Suprapubic skin (tissue), 4 donors: ENCODE results near the gene ZNF672. TPM values are rescaled to one million over a fixed set of nuclear protein-coding genes. Genes with fewer than 3 reads are reported as not detected.
A peak's percentile ranks its signal among the peaks of the same experiment; 100 is the strongest.

Experiments
- DNase-seq, 2 donors: peaks; one replicate each; pipeline ENCODE4 v3.0.0-alpha.2; 2019; ENCODE audit warnings: low spot score in 2 of 2
- H3K27ac ChIP-seq: fragments of 200-600 bp; sonication (generic); one replicate; pipeline ENCODE4 v1.5.1; 2019
- H3K27me3 ChIP-seq: fragments of 200-600 bp; sonication (generic); one replicate; pipeline ENCODE4 v1.5.1; 2019
- H3K36me3 ChIP-seq: fragments of 200-600 bp; sonication (generic); one replicate; pipeline ENCODE4 v1.5.1; 2019
- H3K4me1 ChIP-seq: fragments of 200-600 bp; sonication (generic); one replicate; pipeline ENCODE4 v1.5.1; 2019
- H3K4me3 ChIP-seq: fragments of 200-600 bp; sonication (generic); one replicate; pipeline ENCODE4 v1.5.1; 2019; ENCODE audit warnings: mild to moderate bottlenecking
- H3K9me3 ChIP-seq: fragments of 200-600 bp; sonication (generic); one replicate; pipeline ENCODE4 v1.5.1; 2019
- EP300 ChIP-seq: sonication (generic); formaldehyde crosslinking; IDR thresholded peaks from one replicate; pipeline ENCODE4 v1.6.1; 2017; ENCODE audit warnings: antibody characterized with exemption
- POLR2A ChIP-seq, 2 donors: fragments of 450-650 bp; IDR thresholded peaks; one replicate each; pipeline ENCODE4 v1.6.1; 2017; ENCODE audit warnings: antibody characterized with exemption in 2 of 2, mild to moderate bottlenecking in 2 of 2, moderate library complexity in 2 of 2
- POLR2AphosphoS5 ChIP-seq, 3 donors: sonication (generic); formaldehyde crosslinking; IDR thresholded peaks; one replicate each; pipeline ENCODE4 v1.6.1; 2017; ENCODE audit warnings: antibody characterized with exemption in 3 of 3
- WGBS: methylation state at CpG from one replicate; pipeline ENCODE4 v1.1.5; 2018; 5-methylcytosine and 5-hydroxymethylcytosine counted together
- total RNA-seq, 4 donors: library from RNA; depleted of rRNA; stranded (reverse); fragments of >200 nt; gene quantifications; one replicate each; pipeline ENCODE4 v1.1.0, GENCODE V29; 2016
- TF ChIP-seq, protein P1 (sequence below), 2 donors: fragments of 200-600 bp in 1 of 2; fragments of 450-650 bp in 1 of 2; sonication (generic) in 1 of 2; IDR thresholded peaks; one replicate each; pipeline ENCODE4 v1.5.1; 2016 to 2019; ENCODE audit warnings: antibody characterized with exemption in 2 of 2, mild to moderate bottlenecking in 1 of 2, moderate library complexity in 1 of 2

ZNF672 gene
- total RNA-seq, 4 donors from 2014 or later, result 34.4 to 39.7 (median 38.8) TPM

DNA sequence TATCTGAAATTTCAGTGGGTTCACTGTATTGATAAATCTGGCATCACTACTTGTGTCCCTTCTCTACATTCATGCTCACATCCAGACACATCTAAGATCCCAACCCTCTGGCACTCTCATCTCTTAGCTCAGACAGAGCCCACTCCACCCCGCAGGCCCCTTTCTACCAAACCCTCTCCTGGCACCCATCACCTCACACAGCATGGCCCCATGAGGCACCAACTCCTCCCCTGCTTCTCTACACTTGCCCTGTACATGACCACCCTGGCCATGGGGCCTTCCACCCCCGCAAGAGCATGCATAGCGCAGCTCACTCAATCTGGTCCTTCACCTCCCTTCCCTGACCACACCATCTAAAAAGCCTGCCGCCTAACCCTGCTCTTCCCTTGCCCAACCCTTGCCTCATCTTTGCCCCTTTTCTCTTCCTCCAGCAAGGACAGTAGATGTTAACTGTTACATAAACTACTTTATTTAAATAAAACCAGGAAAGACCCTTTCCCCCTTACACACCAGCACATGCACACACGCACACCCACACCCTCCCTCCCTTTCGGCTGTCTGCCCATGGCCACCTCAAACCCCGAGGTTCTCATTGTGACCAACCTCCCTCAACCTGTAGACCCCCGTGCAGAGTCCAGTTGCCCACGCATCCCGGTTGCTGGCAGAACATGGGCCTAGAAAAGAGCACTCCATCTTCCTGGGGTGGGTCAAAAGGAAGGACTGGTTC is 27.9 kb upstream of the ZNF672 start:
- no peaks in the 10 kb centered on the region for H3K9me3 ChIP-seq
- H3K4me1 ChIP-seq, result peaks cover 25% of the 10 kb centered on the region
- H3K4me3 ChIP-seq, result no peak overlapping the region
- DNase-seq, result no peak
- H3K27me3 ChIP-seq, result no peaks in the 10 kb centered on the region
- TF ChIP-seq, protein P1, sequence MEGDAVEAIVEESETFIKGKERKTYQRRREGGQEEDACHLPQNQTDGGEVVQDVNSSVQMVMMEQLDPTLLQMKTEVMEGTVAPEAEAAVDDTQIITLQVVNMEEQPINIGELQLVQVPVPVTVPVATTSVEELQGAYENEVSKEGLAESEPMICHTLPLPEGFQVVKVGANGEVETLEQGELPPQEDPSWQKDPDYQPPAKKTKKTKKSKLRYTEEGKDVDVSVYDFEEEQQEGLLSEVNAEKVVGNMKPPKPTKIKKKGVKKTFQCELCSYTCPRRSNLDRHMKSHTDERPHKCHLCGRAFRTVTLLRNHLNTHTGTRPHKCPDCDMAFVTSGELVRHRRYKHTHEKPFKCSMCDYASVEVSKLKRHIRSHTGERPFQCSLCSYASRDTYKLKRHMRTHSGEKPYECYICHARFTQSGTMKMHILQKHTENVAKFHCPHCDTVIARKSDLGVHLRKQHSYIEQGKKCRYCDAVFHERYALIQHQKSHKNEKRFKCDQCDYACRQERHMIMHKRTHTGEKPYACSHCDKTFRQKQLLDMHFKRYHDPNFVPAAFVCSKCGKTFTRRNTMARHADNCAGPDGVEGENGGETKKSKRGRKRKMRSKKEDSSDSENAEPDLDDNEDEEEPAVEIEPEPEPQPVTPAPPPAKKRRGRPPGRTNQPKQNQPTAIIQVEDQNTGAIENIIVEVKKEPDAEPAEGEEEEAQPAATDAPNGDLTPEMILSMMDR (IDR thresholded peaks at IDR 0.05), result no peak
- no peak for TF ChIP-seq POLR2AphosphoS5 (IDR thresholded peaks at IDR 0.05)
- TF ChIP-seq POLR2A (IDR thresholded peaks at IDR 0.05), result no peak
- TF ChIP-seq EP300, result no peak
- WGBS, result 66% methylated on average over 10 of the region's 10 CpGs
- no peak overlapping the region for H3K27ac ChIP-seq
- peaks cover 38% of the 10 kb centered on the region for H3K36me3 ChIP-seq

DNA sequence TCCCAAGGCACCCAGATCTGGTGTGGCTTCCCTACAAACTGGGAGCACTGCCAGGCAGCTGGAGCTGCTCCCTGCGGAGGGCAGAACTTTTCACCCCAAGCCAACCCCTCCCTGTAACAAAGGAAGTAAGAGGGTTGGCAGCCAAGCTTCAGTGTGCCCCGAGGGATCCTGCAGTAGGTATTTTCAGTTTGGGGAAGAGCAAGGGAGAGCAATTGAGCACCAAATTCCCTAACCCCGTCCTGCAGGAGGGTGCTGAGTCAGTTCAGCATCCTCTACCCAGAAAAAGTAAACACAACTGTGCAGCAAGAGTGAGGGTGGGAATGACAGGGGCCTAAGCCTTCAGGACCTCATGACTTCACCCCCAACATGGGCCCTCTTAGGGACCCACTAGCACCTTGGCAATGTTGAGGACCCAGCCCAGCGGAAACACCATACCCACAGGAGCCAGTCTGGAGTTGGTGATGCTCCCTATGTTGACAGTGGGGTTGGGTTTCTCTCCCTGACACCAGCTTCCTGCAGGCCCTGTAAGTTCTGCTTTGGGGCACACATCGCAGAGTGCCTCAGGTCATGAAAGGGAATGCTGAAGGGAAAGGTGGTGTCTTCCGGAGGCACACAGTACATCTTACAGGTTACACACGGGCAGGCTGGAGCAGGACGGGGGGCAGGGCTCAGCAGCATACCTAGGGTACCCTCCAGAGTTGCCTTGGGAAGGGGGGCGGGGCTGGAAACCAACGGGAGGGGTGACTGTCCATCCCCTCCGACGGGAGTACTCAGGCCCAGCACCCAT is 27.1 kb upstream of the ZNF672 start:
- no peaks in the 10 kb centered on the region for H3K9me3 ChIP-seq
- H3K27me3 ChIP-seq, result no peaks in the 10 kb centered on the region
- DNase-seq, result peak in 1 of 2 donors; percentile 74
- H3K27ac ChIP-seq, result no peak overlapping the region
- 48% methylated on average over 12 of the region's 12 CpGs for WGBS
- TF ChIP-seq POLR2A (IDR thresholded peaks at IDR 0.05), result no peak
- H3K4me1 ChIP-seq, result peaks cover 25% of the 10 kb centered on the region
- H3K36me3 ChIP-seq, result peaks cover 46% of the 10 kb centered on the region
- no peak overlapping the region for H3K4me3 ChIP-seq

DNA sequence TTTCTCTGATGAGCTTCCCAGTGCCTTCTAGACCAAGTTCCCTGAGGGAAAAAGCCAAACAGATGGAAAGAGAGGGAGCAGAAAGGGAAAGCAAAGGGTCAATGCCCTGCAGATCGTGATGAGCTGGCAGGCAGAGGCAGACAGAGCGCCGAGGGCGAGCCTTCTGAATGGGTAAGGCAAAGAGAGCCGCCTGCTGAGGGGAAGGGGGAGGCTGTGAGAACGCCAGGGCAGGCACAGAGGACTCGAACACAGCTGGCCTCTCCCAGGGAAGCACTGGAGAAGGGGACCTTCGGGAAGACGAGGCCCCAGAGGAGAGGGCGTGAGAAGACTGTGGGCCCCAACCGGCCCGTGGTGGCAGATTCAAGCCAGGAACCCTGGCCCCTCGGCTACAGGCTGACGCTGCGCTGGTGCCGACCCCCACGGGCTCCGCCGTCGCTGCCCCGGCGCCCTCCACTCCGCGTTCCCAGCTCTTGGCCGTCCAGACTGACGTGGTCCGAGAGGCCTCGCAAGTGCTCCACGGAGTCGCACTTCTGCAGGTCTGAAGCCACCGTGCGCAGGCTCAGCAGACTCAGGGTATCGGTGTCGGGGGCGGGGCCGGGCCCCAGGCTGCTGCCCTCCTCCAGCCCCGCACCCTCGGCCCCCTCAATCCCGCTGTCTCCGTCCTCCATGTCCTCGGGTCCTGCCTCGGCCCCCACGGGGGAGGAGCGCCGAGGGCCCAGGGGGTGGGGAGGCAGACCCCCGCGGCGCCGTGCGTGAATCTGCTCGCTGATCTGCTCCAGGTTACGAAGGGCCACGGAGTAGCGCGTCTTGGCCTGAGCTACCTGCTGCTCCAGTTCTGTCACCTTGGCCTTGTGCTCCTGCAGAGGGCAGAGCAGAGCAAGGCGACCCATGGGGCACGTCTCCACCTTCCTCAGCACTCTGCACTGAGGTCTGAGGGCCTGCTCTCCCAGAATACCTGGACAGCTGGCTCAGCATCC is 26.2 kb upstream of the ZNF672 start:
- TF ChIP-seq POLR2A (IDR thresholded peaks at IDR 0.05), result no peak
- TF ChIP-seq POLR2AphosphoS5 (IDR thresholded peaks at IDR 0.05), result no peak
- TF ChIP-seq, protein P1 (IDR thresholded peaks at IDR 0.05), result no peak
- no peak for TF ChIP-seq EP300
- no peak overlapping the region for H3K27ac ChIP-seq
- peaks cover 23% of the 10 kb centered on the region for H3K4me1 ChIP-seq
- DNase-seq, result peak in 1 of 2 donors; percentile 78
- WGBS, result 79% methylated on average over 29 of the region's 57 CpGs
- H3K27me3 ChIP-seq, result no peaks in the 10 kb centered on the region
- no peaks in the 10 kb centered on the region for H3K9me3 ChIP-seq
- H3K36me3 ChIP-seq, result peaks cover 55% of the 10 kb centered on the region
- H3K4me3 ChIP-seq, result no peak overlapping the region

DNA sequence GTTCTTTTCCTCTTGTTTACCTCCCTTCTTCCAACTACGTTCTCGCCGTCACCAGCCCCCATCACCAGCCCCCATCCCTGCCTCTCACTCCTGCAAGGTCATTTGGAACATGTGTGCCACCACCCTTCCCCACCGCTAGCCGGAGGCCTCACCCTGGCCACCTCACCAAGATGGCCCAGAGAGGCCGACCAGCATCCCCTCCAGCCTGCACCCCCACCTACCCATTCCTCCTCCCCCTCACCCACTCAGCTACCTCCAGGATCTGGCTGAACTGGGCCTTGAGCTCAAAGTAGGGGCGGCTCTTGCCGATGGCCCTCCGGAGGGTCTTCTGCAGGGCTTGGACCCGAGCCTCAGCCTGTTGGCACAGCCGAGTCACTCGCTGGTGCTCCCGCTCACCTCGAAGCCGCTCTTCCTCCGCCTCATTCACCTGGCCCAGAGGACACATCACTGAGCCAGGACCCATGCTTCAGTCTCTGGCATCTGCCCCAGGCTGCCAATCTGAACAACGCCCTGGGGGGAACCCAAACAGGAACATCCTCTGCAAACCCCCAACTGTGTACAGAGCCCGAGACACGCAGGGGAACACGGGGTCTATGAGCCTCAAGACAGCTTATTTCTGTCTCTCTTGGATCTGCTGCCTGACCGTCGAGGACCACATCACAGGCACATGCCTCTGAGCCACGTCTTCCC is 25.1 kb upstream of the ZNF672 start:
- no peak overlapping the region for H3K4me3 ChIP-seq
- H3K27me3 ChIP-seq, result no peaks in the 10 kb centered on the region
- no peaks in the 10 kb centered on the region for H3K9me3 ChIP-seq
- peak in 1 of 2 donors; percentile 52 for DNase-seq
- TF ChIP-seq EP300 (no peak), POLR2A (IDR thresholded peaks at IDR 0.05) (no peak), POLR2AphosphoS5 (IDR thresholded peaks at IDR 0.05) (no peak)
- TF ChIP-seq, protein P1 (IDR thresholded peaks at IDR 0.05), result no peak
- H3K36me3 ChIP-seq, result peaks cover 62% of the 10 kb centered on the region
- H3K27ac ChIP-seq, result no peak overlapping the region
- WGBS, result 96% methylated on average over 23 of the region's 23 CpGs
- H3K4me1 ChIP-seq, result peaks cover 20% of the 10 kb centered on the region

DNA sequence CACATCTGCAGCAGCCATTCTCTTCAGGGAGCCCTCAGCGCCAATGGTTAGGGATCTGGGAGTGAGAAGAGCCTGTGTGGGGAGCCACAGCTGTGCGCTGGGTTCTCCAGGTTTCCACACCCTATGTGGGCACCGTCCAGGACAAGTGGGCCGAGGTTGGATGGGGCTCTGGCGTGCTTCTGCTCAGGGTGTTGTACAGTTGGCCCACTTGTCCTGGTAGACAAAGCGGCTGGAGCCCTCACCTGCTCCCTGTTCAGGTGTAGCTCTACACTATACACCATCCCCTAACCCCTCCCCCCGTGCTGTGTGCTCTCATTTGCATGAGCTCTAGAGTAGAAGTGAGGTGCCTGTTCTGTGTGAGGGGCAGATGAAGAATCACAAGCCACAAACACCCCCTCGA is 24.5 kb upstream of the ZNF672 start:
- Histone ChIP-seq H3K27ac (no peak overlapping the region), H3K9me3 (no peaks in the 10 kb centered on the region), H3K4me3 (no peak overlapping the region), H3K4me1 (peaks cover 20% of the 10 kb centered on the region), H3K27me3 (no peaks in the 10 kb centered on the region), H3K36me3 (peaks cover 65% of the 10 kb centered on the region)
- peak in 1 of 2 donors; percentile 69 for DNase-seq
- 93% methylated on average over 7 of the region's 8 CpGs for WGBS
- TF ChIP-seq EP300, result no peak
- TF ChIP-seq POLR2A (IDR thresholded peaks at IDR 0.05), result no peak
- TF ChIP-seq, protein P1 (IDR thresholded peaks at IDR 0.05), result no peak
- no peak for TF ChIP-seq POLR2AphosphoS5 (IDR thresholded peaks at IDR 0.05)
